Panc1 (cell line): ENCODE data around the gene FKRP. TPM values are rescaled to one million over a fixed set of nuclear protein-coding genes. Genes with fewer than 3 reads are reported as not detected.

Experiments
- ATAC-seq: fragments of 200-7000 bp; cut with Tn5 transposase; 2 replicates; pipeline ENCODE4 v1.9.1; 2020; ENCODE audit warnings: mild to moderate bottlenecking, moderate library complexity
- BruUV-seq: library from RNA; stranded (reverse); fragments of 400-500 nt; replicated peaks from 2 replicates; lab custom pipeline; 2021; lab: Mats Ljungman, UMichigan
- CTCF ChIA-PET: fragments of 300-600 bp; sonication (Branson Sonifier 250); formaldehyde crosslinking; loops from one replicate; lab custom pipeline; 2022; ENCODE audit warnings: antibody characterized with exemption; lab: Charles Lee
- POLR2A ChIA-PET: fragments of 300-600 bp; sonication (Branson Sonifier 250); formaldehyde crosslinking; loops from one replicate; lab custom pipeline; 2022; ENCODE audit warnings: antibody characterized with exemption; lab: Charles Lee
- DNase-seq: peaks from one replicate; pipeline ENCODE4 v3.0.0-alpha.2; 2010; ENCODE audit warnings: low read depth, low spot score
- H3K27ac ChIP-seq: 2 replicates; pipeline ENCODE4 v1.5.1; 2011; ENCODE audit warnings: mild to moderate bottlenecking, low read length, inconsistent platforms
- H3K27me3 ChIP-seq: fragments of 200-500 bp; sonication (Bioruptor generic); 2 replicates; pipeline ENCODE4 v1.6.0; 2014; ENCODE audit warnings: low read length, inconsistent platforms; ENCODE audit not compliant: control insufficient read depth, insufficient read depth
- H3K36me3 ChIP-seq: fragments of 200-500 bp; sonication (Bioruptor generic); 2 replicates; pipeline ENCODE4 v1.5.1; 2014; ENCODE audit warnings: inconsistent platforms, mild to moderate bottlenecking, low read length, moderate library complexity; ENCODE audit not compliant: control insufficient read depth, insufficient read depth
- H3K4me1 ChIP-seq: 2 replicates; pipeline ENCODE4 v1.5.1; 2011; ENCODE audit warnings: inconsistent platforms, mild to moderate bottlenecking, low read length, moderate library complexity; ENCODE audit not compliant: control insufficient read depth, insufficient read depth
- H3K4me3 ChIP-seq, 2 experiments: 2 replicates each; pipeline ENCODE4 v1.5.1; 2011 to 2012; ENCODE audit warnings: low read depth in 2 of 2, low read length in 2 of 2, mild to moderate bottlenecking in 2 of 2, inconsistent platforms in 1 of 2, moderate library complexity in 1 of 2
- H3K9me3 ChIP-seq: fragments of 200-500 bp; sonication (Bioruptor generic); 2 replicates; pipeline ENCODE4 v1.5.1; 2014; ENCODE audit warnings: low read depth, mild to moderate bottlenecking, inconsistent platforms, low read length, moderate library complexity; ENCODE audit not compliant: control insufficient read depth, insufficient read depth
- CTCF ChIP-seq: fragments of 450-650 bp; IDR thresholded peaks from 2 replicates; pipeline ENCODE4 v1.5.1; 2017; ENCODE audit warnings: mild to moderate bottlenecking
- POLR2AphosphoS5 ChIP-seq: IDR thresholded peaks from 2 replicates; pipeline ENCODE4 v1.6.1; 2012; ENCODE audit warnings: mild to moderate bottlenecking, low read depth, low read length, moderate library complexity
- REST ChIP-seq, 2 experiments: IDR thresholded peaks; 2 replicates each; pipeline ENCODE4 v1.6.1; 2011 to 2012; ENCODE audit warnings: low read depth in 2 of 2, control low read depth in 1 of 2, low read length in 1 of 2, mild to moderate bottlenecking in 1 of 2, moderate library complexity in 1 of 2; ENCODE audit not compliant: insufficient read depth in 1 of 2
- SIN3A ChIP-seq: IDR thresholded peaks from 2 replicates; pipeline ENCODE4 v1.6.1; 2012; ENCODE audit warnings: low read depth, mild to moderate bottlenecking, low read length, moderate library complexity, borderline replicate concordance; ENCODE audit not compliant: insufficient read depth
- TCF7L2 ChIP-seq: IDR thresholded peaks from 2 replicates; pipeline ENCODE4 v1.6.1; 2011; ENCODE audit warnings: mild to moderate bottlenecking, low read depth, low read length, inconsistent platforms
- in situ Hi-C: cut with HindIII; loops from 2 replicates; pipeline ENCODE4 v1.10.0; 2016; ENCODE audit warnings: low sequenced_read_pairs, low pct_unique_long_range_greater_than_20kb
- intact Hi-C: fragments of 100-400 bp; cut with micrococcal nuclease; formaldehyde crosslinking; loops from one replicate; pipeline ENCODE4 v1.10.0; 2022; ENCODE audit not compliant: unreplicated experiment
- total RNA-seq: library from RNA; stranded (reverse); gene quantifications from one replicate; pipeline ENCODE4 v1.2.1, GENCODE V29; 2021; ENCODE audit not compliant: unreplicated experiment

The FKRP gene
- total RNA-seq, 1 experiment from 2014 or later: 21.6 TPM

GRCh38 chr19:46724468-46724867 lies 21.4 kb upstream of the FKRP start:
- no peaks in the 10 kb centered on the region; the same call in 1 of the 2 replicates for H3K4me1 ChIP-seq
- ChIA-PET CTCF (no interaction called here), POLR2A (no interaction called here)
- no peaks in the 10 kb centered on the region for H3K27me3 ChIP-seq
- no peaks in the 10 kb centered on the region for H3K9me3 ChIP-seq
- DNase-seq (no peak), ATAC-seq (no peak)
- TF ChIP-seq REST (IDR thresholded peaks at IDR 0.05; ENCODE audit: insufficient read depth in 1 of 2, low read depth in 2 of 2, low read length in 1 of 2): no peak
- TF ChIP-seq POLR2AphosphoS5: no peak
- TF ChIP-seq SIN3A: no peak
- no peak for TF ChIP-seq TCF7L2
- no peak for TF ChIP-seq CTCF
- intact Hi-C loops (no loop called here), in situ Hi-C loops (no loop called here)
- no peak overlapping the region for H3K4me3 ChIP-seq
- no TSS peak for BruUV-seq
- no peak overlapping the region for H3K27ac ChIP-seq
- H3K36me3 ChIP-seq: no peaks in the 10 kb centered on the region

GRCh38 chr19:46725036-46725820 lies 20.6 kb upstream of the FKRP start:
- H3K36me3 ChIP-seq: no peaks in the 10 kb centered on the region
- in situ Hi-C loops: no loop called here
- intact Hi-C loops: no loop called here
- H3K27me3 ChIP-seq: no peaks in the 10 kb centered on the region
- no peak for DNase-seq
- BruUV-seq: no TSS peak
- no peak for TF ChIP-seq POLR2AphosphoS5
- no peak for TF ChIP-seq REST (IDR thresholded peaks at IDR 0.05; ENCODE audit: insufficient read depth in 1 of 2, low read depth in 2 of 2, low read length in 1 of 2)
- no peak for TF ChIP-seq CTCF
- TF ChIP-seq SIN3A: no peak
- no peak for TF ChIP-seq TCF7L2
- POLR2A ChIA-PET: no interaction called here
- CTCF ChIA-PET: interaction anchor here (0.6 kb wide), 1 partner anchor 20 kb away, joined by 3 read pairs; no protein-coding TSS in a partner anchor
- ATAC-seq: no peak
- H3K9me3 ChIP-seq: no peaks in the 10 kb centered on the region
- H3K4me1 ChIP-seq: no peaks in the 10 kb centered on the region; the same call in 1 of the 2 replicates
- no peak overlapping the region for H3K27ac ChIP-seq
- no peak overlapping the region for H3K4me3 ChIP-seq
